GM19395 (cell line): ENCODE results near the gene L3MBTL4.
"Not testable (repeated sequence)": the region's sequence is repeated elsewhere in the genome, so short reads cannot be mapped to it uniquely, and the experiment has no call there.

Experiments
- ATAC-seq: cut with Tn5 transposase; IDR thresholded peaks from one replicate; pipeline ENCODE4 v1.9.1; 2021; ENCODE audit warnings: mild to moderate bottlenecking, moderate library complexity; ENCODE audit not compliant: unreplicated experiment

The L3MBTL4 gene

DNA sequence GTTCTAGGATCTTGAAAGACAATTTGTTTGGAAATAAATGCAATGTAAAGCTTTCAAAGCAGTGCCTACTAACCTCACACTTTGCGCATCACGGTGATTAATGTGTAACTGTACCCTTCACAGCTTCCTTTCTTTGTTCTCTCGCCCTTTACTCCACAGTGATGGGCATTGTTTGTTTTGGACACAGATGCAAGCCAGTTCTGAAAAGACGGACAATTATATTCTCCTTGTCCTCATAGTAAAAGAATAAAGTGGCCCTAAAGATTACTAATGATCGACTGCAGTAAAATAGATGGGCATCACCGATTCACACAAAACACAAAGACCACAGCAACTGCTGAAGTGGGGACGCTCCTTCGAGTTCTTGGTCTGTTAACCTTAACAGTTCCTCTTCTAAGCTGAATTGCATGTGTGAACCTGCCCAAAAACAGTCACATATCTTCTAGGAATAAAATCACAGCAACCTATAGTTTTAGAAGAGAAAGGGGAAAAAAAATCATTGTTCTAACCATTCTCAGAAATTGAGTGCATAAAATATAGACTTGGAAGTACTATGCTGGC, 7.7 kb downstream of the L3MBTL4 start:
- ATAC-seq: no peak

DNA sequence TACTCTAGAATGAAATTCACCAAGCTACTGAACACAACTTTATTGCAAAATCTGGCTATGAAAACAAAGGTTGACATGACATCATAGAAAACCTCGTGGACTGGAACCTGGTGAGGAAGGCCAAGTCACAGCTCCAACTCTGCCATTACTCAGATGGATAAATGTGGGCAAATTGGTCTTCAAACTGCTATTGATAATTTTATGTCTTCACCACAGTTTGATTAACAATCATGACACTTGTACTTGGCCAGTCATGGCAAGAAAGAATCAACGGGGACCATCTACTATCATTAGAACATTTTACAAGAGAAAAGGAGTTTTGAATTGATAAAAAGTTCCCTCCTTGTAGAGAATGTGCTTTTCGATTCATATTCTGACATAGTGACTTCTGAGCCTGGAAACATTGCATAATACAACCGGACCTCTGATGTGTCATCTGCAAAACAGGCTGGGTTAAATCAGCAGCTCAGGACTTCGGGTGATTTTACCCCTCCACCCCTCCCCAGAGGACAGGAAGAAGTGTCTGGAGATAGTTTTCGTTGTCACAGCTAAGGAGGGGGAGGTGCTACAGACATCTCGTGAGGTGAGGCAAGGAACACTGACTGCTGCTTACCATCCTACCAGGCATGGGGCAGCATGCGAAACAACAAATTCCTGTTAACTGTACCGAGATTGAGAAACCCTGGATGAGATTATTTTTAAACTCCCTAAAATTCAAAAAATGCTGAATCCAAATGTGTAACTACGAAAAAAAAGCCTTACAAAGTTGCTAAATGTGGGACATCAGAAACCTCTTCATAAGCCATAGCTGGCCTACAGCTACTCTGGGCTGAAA, 8.4 kb downstream of the L3MBTL4 start:
- ATAC-seq: no peak

DNA sequence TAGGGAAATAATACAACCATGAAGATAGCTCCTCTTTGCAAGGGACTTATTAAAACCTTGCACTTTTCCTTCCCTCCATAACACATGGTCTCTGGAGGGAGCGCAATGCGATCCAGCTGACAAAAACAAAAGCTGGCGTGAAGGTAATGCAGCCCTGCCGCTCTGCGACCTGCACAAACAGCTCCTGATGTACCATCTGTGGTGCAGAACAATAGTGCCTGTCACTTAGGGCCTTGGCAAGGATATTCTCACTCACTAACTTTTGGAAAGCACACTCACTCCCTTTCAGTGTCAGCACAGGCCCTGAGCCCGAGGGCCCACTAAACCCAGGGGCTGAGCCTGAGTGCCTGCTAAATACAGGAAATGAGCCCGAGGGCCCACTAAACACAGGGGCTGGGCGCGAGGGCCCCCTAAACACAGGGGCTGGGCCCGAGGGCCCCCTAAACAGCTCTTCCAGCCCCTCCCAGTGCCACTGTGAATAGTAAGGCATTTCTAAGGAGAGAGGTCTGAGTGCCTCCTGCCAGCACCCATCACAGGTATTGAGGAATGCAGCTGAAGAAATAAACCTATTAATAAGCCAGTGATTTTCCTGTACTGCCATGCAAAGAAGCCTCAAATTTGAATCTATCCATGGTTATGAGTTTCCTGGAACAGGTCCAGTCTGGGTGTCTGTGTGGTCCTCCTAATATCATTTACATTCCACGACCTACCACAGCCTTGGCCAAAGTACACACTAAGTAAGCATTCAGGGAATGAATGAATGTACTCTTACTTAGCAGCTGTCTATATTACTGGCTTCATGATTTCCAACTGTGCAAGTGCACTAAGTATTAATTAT, 9.3 kb downstream of the L3MBTL4 start:
- ATAC-seq: no peak

DNA sequence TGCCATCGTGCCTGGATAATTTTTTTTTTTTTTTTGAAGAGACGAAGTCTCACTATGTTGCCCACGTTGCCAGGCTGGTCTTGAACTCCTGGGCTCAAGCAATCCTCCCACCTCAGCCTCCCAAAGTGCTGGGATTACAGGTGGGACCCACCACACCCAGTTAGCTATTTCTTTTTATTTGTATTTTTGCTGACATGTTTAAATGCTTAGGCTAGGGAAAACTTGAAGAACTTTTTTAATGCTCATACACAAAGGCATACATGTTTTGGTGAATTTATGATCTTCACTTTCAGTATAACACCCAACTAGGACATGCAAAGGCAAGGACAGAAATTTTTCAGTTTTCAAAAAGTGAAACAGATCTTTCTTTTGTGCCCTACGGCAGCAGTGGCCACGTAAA, 9.9 kb downstream of the L3MBTL4 start:
- ATAC-seq: no peak

DNA sequence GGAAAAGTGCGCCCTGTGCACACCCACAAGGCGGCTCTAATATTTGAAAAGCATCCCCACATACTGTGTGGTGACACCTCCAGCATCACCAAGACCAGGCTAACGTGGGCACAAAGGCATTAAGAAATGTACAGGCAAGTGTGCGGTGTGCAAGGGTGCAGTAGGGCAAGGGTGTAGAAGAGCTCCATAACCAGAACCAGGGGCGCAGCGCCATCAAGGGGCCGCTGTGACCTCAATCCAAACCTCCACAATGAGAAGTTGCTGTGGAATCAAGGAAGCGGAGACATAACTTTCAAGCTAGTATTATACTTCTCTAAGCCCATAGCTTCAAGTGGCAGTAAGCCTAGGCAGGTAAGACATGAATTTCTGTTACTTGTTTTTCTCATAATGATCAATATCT, 13.0 kb downstream of the L3MBTL4 start:
- no peak for ATAC-seq

DNA sequence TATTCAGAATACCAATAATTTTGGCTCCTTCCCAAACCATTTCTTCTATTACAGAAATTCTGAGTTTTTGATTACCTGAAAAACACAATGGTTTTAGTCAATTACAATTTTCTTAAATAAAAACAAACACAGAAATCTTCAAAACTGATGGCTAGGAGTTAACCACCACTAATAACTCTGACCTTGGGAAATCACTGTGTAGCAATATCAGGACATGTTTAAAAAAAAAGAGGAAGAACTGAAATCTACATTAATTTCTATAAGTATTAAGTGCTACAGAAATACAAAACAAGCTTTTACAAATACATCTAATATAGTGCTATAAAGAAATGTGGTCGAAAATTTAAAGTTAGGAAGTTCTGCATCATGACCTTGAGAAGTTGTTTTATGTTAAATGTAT, 14.9 kb downstream of the L3MBTL4 start:
- no peak for ATAC-seq

DNA sequence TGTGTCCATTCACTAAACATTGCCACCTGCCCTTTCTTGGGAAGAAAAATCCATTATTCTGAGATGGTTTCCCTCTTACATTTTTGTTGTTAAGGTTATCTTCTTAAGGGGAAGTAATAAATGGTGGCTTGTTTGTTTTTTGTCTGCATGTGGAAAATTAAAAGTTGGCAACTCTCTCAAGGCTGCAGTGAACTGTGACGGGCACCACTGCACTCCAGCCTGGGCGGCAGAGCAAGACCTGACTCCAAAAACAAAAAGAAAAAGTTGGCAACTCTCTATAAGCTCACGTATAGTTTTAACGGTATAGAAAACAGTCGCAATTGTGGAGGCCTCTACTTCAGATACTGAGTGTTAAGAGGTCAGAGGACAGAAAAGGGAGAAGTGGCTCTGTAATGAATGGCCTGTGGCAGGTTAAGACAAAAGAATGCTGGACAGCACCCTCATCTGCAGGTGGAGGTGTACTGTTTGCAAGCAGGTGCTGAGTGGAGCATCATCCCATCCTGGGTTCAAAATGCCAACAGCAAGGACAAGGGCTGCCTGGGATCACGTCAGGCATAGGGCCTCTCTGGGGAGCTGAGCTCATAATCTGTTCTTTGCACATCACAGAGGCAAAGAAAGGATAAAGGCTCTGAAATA, 16.7 kb downstream of the L3MBTL4 start:
- ATAC-seq: no peak

DNA sequence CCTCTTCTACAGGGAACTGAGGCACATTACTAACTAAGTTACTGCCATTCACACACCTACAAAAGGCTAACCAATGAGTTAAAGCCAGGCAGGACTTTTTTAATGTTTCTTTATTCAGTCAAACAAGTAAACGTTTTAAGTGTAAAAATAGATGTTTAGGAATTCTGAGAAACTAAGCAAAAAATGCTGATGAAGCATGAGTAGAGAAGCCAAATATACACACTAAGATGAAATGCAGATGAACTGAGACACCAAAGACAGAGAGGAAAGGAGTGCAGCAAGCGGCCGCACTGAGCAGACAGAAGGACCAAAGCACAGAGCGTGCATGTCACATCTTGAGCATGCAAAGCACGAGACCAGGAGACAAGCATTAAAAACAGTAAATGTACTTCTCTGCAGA, 17.9 kb downstream of the L3MBTL4 start:
- no peak for ATAC-seq

DNA sequence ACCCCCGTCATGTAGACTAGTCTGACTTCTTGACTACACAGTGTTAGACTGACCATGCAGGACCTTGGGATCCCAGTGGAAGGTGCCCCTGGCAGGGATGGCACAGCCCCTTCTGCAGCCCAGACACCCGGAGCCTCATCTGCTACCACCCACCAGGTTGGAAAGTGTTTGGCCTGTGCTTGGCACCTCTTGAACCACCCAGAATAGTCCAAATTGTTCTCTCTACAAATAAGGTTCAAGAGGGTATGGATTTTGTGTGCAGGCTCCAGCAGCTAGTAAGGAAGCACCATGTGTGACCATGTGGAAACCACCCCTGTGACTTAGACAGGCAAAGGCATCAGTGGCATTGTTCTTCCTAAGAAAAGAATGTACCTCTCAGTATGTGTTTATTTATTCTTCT, 18.4 kb downstream of the L3MBTL4 start:
- no peak for ATAC-seq

DNA sequence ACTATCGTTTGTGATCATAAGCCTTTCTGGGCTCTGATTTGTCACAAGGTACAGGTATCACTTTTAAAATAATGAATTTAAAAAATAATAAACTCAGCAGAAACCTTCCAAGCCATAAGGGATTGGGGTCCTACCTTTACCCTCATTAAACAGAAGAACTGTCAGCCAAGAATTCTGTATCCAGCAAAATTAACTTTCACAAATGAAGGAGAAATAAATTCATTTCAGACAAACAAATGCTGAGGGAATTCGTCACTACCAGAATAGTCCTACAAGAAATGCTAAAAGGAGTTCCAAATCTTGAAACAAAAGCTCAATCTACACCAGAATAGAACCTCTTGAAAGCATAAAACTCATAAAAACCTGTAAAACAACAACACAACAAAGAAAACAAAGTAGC, 25.7 kb downstream of the L3MBTL4 start:
- no peak for ATAC-seq

DNA sequence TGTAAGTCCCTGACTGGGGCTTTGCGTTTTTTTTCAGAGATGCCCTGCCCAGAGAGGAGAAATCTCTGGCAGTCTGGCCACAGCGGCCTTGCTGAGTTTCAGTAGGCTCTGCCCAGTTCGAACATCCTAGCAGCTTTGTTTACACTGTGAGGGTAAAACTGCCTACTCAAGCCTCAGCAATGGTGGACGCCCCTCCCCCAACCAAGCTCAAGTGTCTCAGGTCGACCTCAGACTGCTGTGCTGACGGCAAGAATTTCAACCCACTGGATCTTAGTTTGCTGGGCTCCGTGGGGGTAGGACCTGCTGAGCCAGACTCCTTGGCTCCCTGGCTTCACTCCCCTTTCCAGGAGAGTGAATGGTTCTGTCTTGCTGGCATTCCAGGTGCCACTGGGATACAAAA, 31.7 kb downstream of the L3MBTL4 start:
- ATAC-seq: no peak

DNA sequence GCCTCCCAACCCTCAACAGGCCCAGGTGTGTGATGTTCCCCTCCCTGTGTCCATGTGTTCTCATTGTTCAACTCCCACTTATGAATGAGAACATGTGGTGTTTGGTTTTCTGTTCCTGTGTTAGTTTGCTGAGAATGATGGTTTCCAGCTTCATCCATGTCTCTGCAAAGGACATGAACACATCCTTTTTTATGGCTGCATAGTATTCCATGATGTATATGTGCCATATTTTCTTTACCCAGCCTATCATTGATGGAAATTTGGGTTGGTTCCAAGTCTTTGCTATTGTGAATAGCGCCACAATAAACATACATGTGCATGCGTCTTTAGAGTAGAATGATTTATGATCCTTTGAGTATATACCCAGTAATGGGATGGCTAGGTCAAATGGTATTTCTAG, 37.2 kb downstream of the L3MBTL4 start:
- ATAC-seq: not testable (repeated sequence)

DNA sequence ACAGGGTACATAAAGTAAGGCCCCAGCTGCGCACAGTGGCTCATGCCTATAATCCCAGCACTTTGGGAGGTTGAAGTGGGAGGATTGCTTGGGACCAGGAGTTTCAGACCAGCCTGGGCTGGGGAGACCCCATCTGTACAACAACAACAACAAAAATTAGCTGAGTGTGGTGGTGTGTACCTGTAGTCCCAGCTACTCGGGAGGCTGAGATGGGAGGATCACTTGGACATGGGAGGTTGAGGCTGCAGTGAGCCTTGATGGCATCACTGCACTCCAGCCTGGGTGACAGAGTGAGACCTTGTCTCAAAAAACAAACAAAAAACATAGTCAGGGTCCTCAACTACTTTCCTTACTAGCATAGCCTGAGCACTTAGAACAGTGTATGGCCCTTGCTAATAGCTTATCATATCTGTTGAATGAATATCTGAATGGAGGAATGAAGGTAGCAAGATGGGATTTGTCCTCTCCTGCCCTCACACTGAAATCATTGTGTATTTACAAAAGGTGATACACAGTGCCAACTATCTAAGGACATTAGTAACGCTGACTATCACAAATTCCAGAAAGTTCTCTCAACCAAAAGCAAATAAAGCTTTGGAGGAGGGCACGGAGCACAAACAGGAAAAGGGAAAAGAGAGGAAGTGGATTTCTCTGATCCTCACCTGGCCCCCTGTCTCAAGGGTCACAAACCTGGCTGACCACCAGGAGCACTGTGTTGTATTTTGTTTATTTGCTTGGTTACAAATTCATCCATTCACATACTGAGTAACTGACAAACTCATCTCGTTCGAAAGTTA, 38.1 kb downstream of the L3MBTL4 start:
- no peak for ATAC-seq

DNA sequence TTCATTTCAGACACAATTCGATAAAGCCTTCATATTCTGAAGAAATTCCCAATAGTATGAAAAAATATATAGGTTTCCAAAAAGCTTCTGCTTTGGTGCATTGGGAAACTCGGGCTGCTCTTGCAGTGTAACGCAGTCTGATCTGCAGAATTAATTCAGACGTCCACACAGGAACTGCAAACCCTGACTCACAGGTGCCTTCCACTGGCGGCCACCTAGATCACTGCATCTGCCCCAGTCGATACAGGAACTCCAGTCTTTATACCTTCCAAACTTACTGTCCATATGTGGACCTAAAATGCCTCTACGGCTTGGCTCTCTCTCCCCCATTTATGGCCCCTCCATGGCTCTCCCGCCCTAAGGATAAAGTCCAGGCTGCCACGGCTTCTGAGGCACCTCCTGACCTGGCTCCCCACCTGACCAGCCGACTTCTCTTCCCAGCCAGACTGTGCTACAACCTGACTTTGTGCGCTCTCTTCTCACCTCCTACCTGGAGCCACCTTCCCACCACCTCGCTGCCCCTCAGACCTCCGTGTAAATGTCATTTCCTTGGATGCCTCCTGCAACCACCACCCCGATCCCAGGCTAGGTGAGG, 39.7 kb downstream of the L3MBTL4 start:
- no peak for ATAC-seq

DNA sequence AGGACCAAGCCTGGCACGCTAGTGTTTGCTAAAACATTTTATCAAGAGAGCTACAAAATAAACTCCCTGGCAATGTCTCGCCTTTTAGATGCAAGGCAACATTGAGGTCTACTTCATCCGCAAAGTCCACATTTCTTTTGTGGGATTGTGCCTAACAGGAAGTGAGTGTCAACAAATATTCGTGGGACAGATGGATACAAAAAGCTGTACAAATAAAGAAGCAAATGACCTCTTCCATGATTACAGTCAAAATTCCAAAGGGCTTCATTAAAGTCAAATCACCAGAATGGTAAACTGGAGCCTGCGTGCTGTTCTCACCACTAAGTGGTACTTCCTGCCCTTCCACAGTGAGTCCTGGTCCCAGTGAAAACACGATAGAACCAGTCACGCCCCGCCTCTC, 40.4 kb downstream of the L3MBTL4 start:
- ATAC-seq: no peak

DNA sequence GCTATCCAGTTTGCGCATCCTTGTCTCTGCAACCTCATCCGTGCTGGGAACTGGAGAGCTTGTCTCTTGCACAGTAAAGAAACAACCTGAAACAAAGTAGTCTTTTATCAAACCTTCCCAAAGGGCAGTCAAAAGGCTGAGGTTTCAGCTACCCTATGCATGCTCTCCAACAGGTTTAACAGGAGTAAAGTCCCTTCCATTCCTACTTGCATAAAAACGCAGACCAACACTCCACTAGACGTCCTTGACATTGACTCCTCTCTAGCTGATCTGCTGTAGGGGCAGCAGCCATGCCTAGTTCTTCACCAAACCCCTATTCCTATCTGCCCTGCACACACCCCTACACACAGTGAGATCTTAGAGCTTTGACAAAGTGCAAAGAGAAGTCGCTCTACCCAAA, 41.5 kb downstream of the L3MBTL4 start:
- no peak for ATAC-seq

DNA sequence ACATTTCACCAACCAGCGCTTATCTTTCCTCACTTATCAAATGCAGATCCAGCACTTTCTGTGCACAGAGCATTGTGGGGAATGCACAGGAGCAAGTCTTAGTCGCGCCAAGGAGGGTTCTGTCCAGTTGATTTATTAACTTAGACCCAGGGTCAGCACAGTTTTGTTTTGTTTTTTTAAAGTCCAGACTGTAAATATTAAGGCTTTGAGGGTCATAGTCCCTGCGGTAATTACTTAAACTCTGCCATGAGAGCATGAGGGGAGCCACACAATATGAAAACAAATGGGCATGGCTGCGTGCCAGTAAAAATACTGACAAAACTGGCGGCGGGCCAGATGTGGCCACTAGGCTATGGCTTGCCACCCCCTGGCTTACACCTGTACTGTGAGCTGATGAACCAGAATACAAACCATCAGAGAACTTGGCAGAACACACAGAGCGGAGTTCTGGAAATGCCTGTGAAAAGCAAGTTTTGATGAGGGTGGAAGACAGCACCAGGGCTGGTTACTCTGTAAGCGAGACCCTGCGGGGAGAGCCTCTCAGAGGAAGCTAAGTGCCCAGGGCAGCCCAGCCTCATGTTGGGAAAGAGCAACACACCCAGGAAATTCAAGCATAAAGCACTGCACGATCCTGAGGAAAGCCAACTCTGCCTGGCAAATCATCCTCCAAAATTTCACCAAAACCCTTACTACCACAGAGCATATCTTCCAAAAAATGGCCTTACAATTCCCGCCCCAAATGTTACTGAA, 43.6 kb downstream of the L3MBTL4 start:
- no peak for ATAC-seq

DNA sequence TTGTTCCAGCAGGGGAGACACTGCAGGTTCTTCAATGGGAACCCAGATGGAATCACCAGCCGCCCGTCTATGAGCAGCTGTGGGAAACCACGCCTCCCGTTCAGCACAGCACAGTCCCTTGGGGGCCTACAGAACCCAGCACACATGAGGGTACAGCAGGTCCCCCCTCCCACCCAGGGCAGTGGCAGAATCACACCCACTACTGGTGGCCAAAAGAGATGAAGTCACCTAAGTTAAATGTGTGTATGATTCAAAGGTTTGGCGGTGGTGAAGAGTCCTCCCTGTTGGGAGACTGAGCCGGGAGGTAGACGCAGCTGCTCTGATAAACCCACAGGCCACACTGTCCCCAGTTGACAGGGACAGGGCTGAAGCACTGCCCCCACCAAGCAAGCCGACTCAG, 44.3 kb downstream of the L3MBTL4 start:
- ATAC-seq: no peak

DNA sequence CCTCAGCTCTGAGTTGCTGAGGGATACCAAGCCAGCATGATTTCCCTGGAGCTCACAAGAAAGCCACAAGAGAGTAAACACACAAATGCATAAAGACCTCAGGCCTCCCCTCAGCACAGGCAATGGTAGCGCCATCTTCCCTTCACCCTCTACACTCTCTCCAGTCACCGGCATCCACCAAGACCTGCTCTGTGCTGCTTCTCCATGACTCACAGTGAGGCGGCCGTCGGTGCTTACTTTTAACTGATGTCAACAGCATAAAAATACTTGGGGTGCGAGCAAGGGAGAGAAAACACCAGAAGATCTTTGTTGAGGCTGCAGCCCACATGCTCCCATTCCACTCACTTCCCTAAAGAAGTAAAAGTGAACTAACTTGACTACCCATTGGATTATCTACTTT, 46.7 kb downstream of the L3MBTL4 start:
- no peak for ATAC-seq

DNA sequence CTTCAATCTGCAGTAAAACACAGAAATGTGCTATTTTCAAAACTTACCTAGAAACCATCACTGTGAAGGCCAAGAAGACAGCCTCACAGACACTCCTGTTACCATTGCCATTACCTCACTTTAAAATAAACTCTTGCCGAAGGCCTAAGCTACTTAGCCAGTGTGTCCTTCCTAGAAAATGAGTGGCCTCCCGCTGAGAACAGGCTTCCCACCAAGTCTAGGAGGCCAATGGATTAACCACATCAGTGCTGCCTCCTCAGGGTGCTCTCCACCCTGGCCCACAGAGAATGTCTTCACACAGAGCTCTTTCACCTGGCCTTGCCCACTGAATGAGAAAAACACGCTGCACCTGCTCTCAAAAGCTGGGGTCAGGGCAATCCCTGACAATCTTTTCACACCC, 47.5 kb downstream of the L3MBTL4 start:
- ATAC-seq: no peak
